Activated CD4-positive, alpha-beta T cell treated with anti-CD3 and anti-CD28 coated beads, Interleukin-2, amount 10 ng/mL, durations not matched to agents 7 days and 5 days (primary cell): ENCODE measurements around the gene GRHL1. TPM values are rescaled to one million over a fixed set of nuclear protein-coding genes. Genes with fewer than 3 reads are reported as not detected.
A peak's percentile ranks its signal among the peaks of the same experiment; 100 is the strongest.

Experiments used
- CTCF ChIA-PET: fragments of 350-600 bp; sonication (Branson Sonifier 250); formaldehyde crosslinking; loops from one replicate; lab custom pipeline; 2021; ENCODE audit warnings: antibody characterized with exemption; lab: Charles Lee
- POLR2A ChIA-PET: fragments of 350-600 bp; sonication (Branson Sonifier 250); formaldehyde crosslinking; loops from one replicate; lab custom pipeline; 2021; ENCODE audit warnings: antibody characterized with exemption; lab: Charles Lee
- DNase-seq: peaks from one replicate; pipeline ENCODE4 v3.0.0-alpha.2; 2020
- H3K27ac Mint-ChIP-seq: one replicate; pipeline ENCODE4 v1.8.0; 2021; ENCODE audit warnings: mild to moderate bottlenecking, moderate library complexity, mixed read lengths
- H3K27me3 Mint-ChIP-seq: one replicate; pipeline ENCODE4 v1.8.0; 2021; ENCODE audit warnings: mixed read lengths
- H3K36me3 Mint-ChIP-seq: one replicate; pipeline ENCODE4 v1.8.0; 2021; ENCODE audit warnings: low read depth, mixed read lengths
- H3K4me1 Mint-ChIP-seq: one replicate; pipeline ENCODE4 v1.8.0; 2021; ENCODE audit warnings: mixed read lengths
- H3K4me3 Mint-ChIP-seq: one replicate; pipeline ENCODE4 v1.8.0; 2021; ENCODE audit warnings: mild to moderate bottlenecking, moderate library complexity, mixed read lengths
- H3K9me3 Mint-ChIP-seq: one replicate; pipeline ENCODE4 v1.8.0; 2021; ENCODE audit warnings: mixed read lengths
- total RNA-seq, 2 experiments: library from RNA; stranded (reverse); gene quantifications; one replicate each; pipeline ENCODE4 v1.2.3, GENCODE V29; 2021

GRHL1 gene
- total RNA-seq, 2 experiments from 2014 or later, result 0.25 to 0.27 TPM

DNA sequence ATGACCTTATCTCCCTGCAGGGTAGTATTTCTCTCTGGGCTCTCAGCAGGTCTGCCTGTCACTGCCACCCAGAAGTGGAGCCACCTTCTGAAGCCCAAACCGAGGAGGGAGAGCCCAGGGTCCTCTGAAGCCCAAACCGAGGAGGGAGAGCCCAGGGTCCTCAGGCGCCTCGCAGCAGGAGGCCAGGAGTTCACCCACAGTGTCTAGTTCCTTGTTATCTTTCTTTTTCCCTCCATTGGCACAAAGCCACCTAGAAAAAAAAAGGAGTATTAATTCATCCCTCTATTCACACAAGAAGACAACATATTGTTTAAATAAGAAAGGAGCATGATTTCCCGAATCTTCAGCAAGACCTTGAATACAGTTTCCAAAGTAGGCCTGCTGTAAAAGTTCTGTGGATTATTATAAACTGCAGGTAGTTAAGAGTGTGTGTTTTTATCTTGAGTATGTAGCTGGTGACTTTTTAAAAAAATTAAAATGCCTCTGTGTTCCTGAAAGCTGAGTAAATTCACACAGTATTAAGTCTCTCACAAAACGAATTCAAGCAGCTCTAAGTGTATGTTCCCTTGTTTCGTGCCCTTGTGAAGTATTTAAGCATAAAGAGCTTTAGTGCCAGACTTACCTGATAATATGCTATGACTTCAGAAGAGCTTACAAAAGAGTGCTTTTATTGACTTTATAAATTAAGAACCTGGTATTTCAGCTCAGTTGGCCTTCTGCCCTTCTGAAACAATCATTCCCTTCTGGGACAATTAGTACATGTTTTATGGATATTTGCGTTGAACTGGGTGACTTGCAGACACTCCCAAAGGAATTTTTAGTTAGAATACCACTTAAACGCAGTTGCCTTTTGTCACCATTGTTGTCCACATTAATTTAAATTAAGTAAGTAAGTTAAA is 11.7 kb upstream of the GRHL1 start:
- no peak overlapping the region for H3K4me3 Mint-ChIP-seq
- no peak for DNase-seq
- no peaks in the 10 kb centered on the region for H3K4me1 Mint-ChIP-seq
- H3K27me3 Mint-ChIP-seq, result no peaks in the 10 kb centered on the region
- H3K9me3 Mint-ChIP-seq, result no peaks in the 10 kb centered on the region
- H3K36me3 Mint-ChIP-seq, result no peaks in the 10 kb centered on the region
- ChIA-PET POLR2A (interaction anchor here (0.6 kb wide), 1 partner anchor 732 kb away, joined by 3 read pairs; no protein-coding TSS in a partner anchor), CTCF (interaction anchor here (0.8 to 1.5 kb wide), 3 partner anchors 71 to 142 kb away, joined by 3 to 4 read pairs (median 3); no protein-coding TSS in a partner anchor)
- H3K27ac Mint-ChIP-seq, result no peak overlapping the region

DNA sequence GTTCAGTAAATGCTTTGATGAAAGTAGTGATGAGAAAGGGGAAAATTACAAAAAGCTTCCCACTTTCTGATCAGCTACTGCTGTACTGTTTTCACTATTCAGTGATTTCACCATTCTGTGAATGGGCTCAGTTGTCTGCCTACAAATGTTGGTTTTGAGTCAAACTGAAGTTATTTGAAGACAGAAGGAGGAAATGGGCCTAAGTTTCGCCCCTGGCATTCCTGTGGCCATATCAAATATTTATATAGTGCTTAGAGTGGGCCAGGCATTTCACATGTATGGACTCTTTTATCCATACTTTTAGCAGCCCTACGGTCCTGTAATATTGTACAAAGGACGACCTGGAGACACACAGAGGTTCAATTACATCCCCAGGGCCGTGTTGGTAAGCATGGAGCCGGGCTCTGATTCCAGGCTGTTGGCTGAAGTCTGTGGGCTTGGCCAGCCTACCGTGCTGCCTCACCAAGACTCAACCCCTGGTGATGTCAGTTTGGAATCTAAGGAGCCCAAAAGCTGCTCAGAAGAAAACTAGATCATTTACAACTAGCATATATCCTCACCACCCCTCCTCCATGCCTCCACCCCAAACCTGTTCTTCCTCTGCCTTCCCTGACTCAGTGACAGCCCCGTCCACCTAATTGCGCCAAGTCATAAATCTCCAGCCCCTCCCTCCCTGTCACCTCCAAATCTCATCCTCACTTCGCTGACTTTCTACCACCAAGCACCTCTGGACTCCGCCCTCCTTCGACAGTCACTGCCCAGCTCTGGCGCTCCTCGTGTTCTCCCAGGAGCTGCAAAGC is 10.1 kb upstream of the GRHL1 start:
- POLR2A ChIA-PET, result no interaction called here
- Mint-ChIP-seq H3K36me3 (no peaks in the 10 kb centered on the region), H3K4me1 (no peaks in the 10 kb centered on the region), H3K4me3 (no peak overlapping the region), H3K27me3 (peaks cover 10% of the 10 kb centered on the region), H3K27ac (no peak overlapping the region), H3K9me3 (no peaks in the 10 kb centered on the region)
- DNase-seq, result no peak
- CTCF ChIA-PET, result interaction anchor here (0.6 to 1.5 kb wide), 3 partner anchors 29 to 72 kb away, joined by 3 to 5 read pairs (median 4); no protein-coding TSS in a partner anchor

DNA sequence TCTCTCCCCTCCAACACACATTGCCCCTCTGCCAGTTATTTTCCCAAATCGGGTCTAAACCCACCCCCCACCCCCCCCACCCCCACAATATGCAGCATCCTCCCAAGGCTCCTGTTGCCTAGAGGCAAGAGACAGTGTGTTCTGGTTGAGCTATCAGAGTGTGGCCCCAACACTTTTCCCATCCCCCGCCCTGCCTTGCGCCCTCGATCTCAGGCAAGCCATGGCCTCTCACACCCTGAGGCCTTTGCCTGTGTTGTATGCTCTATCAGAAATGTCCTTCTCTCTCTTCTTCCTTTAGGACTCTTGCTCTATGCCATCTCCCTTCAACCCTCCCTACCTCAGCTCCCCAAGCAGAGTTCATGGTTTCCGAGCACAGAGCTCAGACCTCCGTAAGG is 9.5 kb upstream of the GRHL1 start:
- H3K36me3 Mint-ChIP-seq, result no peaks in the 10 kb centered on the region

DNA sequence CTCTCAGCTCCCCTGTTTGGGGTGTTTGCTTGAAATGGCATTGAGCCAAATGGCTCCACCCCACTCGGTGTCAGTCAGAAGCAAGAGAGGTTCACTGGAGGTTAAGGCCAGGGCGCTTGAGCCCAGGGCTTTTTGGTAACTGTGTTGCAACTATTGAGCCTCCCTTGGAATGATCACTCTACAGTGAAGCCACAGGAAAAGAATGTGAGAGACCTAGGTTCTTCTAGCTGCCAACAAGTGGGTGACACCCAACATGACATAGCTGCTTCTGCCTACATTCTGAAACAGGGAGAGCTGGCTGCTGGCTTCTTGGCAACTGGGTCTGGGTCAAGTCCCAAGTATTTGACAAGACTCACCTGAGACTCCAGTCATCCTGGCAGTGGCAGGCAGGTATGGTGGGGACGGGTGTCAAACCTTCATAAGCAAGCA is 7.1 kb upstream of the GRHL1 start:
- POLR2A ChIA-PET, result no interaction called here

More for the DNA sequence above, 9.5 kb upstream of the GRHL1 start:
- POLR2A ChIA-PET, result no interaction called here
- no peak overlapping the region for H3K27ac Mint-ChIP-seq
- CTCF ChIA-PET, result interaction anchor here (1.0 to 1.4 kb wide), 3 partner anchors 14 to 69 kb away, joined by 3 to 4 read pairs (median 3); no protein-coding TSS in a partner anchor
- H3K4me1 Mint-ChIP-seq, result no peaks in the 10 kb centered on the region
- DNase-seq, result no peak
- H3K9me3 Mint-ChIP-seq, result no peaks in the 10 kb centered on the region
- H3K27me3 Mint-ChIP-seq, result peaks cover 12% of the 10 kb centered on the region
- no peak overlapping the region for H3K4me3 Mint-ChIP-seq

DNA sequence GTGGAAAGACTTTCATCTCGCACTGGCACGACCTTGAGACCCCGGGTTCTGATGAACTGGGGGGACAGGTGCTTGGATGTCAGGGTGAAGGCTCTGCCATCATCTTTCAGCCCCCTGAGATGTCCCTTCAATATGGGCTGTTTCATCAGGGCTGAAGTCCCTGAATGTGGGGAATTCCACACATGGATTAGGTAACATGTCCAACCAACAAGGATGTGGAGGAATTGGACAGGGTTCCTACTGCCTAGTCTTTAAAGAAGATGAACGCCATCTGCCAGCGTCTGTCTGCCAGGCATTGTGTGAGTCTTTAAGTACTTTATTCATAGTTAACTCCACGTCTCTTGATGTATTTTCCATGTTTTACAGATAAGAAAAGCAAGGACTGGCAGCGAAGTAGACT is 5.9 kb upstream of the GRHL1 start:
- H3K4me3 Mint-ChIP-seq, result no peak overlapping the region
- no peaks in the 10 kb centered on the region for H3K36me3 Mint-ChIP-seq
- no peak overlapping the region for H3K27ac Mint-ChIP-seq
- DNase-seq, result no peak
- no peaks in the 10 kb centered on the region for H3K9me3 Mint-ChIP-seq
- CTCF ChIA-PET, result interaction anchor here (1.8 kb wide), 1 partner anchor 12 kb away, joined by 8 read pairs; no protein-coding TSS in a partner anchor
- H3K4me1 Mint-ChIP-seq, result peaks cover 6% of the 10 kb centered on the region
- POLR2A ChIA-PET, result no interaction called here
- H3K27me3 Mint-ChIP-seq, result peaks cover 36% of the 10 kb centered on the region

More for the DNA sequence above, 7.1 kb upstream of the GRHL1 start:
- Mint-ChIP-seq H3K27me3 (peaks cover 27% of the 10 kb centered on the region), H3K36me3 (no peaks in the 10 kb centered on the region), H3K4me3 (no peak overlapping the region), H3K9me3 (no peaks in the 10 kb centered on the region), H3K27ac (no peak overlapping the region), H3K4me1 (no peaks in the 10 kb centered on the region)
- no peak for DNase-seq
- CTCF ChIA-PET, result interaction anchor here (0.6 to 1.4 kb wide), 4 partner anchors 25 to 101 kb away, joined by 3 to 4 read pairs (median 4); partner anchors contain the start of gene TAF1B

DNA sequence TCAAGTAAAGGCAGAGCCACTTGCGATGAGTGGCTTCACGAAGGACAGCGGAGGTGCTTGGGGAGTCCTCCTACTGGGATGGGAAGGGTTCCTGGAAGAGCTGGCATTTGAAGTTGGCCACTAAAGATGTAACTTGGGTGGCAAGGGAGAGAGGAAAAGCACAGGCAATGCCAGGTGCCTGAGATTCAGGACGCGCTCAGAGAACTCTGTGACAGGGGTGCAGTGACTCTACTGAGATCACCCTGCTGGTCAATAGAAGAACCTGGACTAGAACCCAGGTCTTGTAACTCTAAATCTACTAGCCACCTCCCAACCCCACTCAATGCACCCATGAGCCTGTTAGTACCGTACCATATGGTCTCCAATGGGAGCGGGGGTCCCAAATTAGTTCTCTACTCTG is 5.4 kb upstream of the GRHL1 start:
- H3K27me3 Mint-ChIP-seq, result peaks cover 37% of the 10 kb centered on the region
- POLR2A ChIA-PET, result no interaction called here
- H3K36me3 Mint-ChIP-seq, result no peaks in the 10 kb centered on the region
- H3K4me3 Mint-ChIP-seq, result no peak overlapping the region
- H3K9me3 Mint-ChIP-seq, result no peaks in the 10 kb centered on the region
- peaks cover 7% of the 10 kb centered on the region for H3K4me1 Mint-ChIP-seq
- CTCF ChIA-PET, result interaction anchor here (1.8 kb wide), 1 partner anchor 13 kb away, joined by 8 read pairs; no protein-coding TSS in a partner anchor
- no peak for DNase-seq
- no peak overlapping the region for H3K27ac Mint-ChIP-seq

DNA sequence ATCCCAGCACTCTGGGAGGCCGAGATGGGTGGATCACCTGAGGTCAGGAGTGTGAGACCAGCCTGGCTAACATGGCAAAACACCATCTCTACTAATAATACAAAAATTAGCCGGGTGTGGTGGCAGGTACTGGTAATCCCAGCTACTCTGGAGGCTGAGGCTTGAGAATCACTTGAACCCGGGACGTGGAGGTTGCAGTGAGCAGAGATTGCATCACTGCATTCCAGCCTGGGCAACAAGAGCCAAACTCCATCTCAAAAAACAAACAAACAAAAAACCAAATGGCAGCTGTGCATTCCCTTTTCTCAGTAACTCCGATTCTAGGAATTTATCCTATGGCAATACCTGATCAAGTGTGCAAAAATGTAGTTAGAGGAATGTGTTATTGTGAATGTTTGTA is 4.7 kb upstream of the GRHL1 start:
- peaks cover 7% of the 10 kb centered on the region for H3K4me1 Mint-ChIP-seq
- CTCF ChIA-PET, result no interaction called here
- no peak for DNase-seq
- no peaks in the 10 kb centered on the region for H3K9me3 Mint-ChIP-seq
- POLR2A ChIA-PET, result no interaction called here
- no peak overlapping the region for H3K27ac Mint-ChIP-seq
- H3K4me3 Mint-ChIP-seq, result no peak overlapping the region
- no peaks in the 10 kb centered on the region for H3K36me3 Mint-ChIP-seq
- H3K27me3 Mint-ChIP-seq, result peaks cover 37% of the 10 kb centered on the region

DNA sequence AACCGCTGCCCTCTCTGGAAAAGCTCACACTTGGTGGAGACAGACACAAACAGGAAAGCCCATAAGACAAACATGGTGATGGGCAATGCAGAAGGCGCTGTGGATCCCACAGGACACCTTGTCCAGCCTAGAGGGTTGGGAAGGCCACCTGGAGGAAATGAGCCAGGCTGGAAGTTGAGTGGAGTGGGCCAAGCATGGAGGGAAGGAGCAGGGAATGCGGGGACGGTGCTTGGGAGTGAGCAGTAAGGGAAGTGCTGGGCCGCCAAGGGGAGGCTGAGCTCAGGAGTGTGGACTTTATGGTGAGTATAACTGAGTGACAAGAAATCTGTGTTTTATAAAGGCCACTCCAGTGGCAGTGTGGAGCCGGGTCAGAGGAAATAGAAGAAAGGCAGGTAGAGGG is 2.8 kb upstream of the GRHL1 start:
- Mint-ChIP-seq H3K27ac (no peak overlapping the region), H3K27me3 (peaks cover 52% of the 10 kb centered on the region), H3K36me3 (no peaks in the 10 kb centered on the region), H3K9me3 (no peaks in the 10 kb centered on the region), H3K4me1 (peaks cover 11% of the 10 kb centered on the region), H3K4me3 (no peak overlapping the region)
- ChIA-PET CTCF (no interaction called here), POLR2A (no interaction called here)
- DNase-seq, result no peak

DNA sequence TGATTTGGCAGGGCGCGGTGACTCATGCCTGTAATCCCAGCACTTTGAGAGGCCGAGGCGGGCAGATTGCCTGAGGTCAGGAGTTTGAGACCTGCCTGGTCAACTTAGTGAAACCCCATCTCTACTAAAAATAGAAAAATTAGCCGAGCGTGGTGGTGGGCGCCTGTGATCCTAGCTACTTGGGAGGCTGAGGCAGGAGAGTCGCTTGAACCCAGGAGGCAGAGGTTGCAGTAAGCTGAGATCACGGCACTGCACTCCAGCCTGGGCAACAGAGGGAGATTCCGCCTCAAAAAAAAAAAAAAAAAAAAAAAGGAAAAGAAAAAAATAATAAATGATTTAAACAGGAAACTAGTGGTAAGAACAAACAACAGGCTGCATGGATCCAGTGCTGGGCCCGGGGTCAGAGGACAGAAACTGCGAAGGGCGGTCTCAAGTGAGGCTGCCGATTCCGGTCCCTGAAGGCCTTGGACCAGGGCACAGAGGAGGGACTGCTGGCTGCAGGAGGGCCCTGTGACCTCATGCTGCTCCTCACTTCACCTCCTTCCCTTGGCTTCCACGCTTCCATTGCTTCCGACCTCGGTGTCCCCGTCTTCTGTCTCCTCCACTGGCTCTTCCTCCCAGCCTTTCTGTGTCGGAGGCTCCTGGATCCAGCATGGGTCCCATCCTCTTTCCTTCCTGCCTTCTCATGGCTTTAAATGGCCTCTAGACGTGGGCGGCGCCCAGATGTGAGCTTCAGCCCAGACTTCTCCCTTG is 2.1 kb upstream of the GRHL1 start:
- Mint-ChIP-seq H3K4me1 (peaks cover 11% of the 10 kb centered on the region), H3K36me3 (no peaks in the 10 kb centered on the region), H3K9me3 (no peaks in the 10 kb centered on the region), H3K4me3 (peak overlapping the region; percentile 77), H3K27me3 (peaks cover 57% of the 10 kb centered on the region), H3K27ac (no peak overlapping the region)
- no peak for DNase-seq
- CTCF ChIA-PET, result no interaction called here
- POLR2A ChIA-PET, result no interaction called here

DNA sequence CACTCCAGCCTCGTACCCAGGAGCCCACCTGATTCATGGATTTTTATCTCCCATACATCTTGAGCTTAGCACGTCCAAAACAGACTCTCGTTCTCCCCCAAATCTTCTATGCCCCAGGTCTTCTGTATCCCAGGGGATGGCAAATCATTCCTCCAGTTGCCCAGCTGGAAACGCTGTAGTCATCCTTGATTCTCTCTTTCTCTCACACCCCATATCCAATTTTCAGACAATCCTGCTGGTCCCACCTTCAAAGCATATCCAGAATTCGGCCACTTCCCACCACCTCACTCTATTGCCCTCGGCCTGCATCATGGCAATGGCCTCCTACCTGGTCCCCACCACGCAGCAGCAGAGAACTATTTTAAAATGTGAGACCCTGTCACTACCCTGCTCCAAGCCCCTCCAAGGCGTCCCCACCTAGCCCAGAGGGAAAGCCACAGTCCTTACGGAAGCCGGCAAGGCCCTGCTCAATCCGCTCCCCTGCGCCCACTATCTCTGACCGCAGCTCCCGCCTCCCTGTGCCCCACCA is 1.4 kb upstream of the GRHL1 start:
- H3K4me3 Mint-ChIP-seq, result peak overlapping the region; percentile 77
- CTCF ChIA-PET, result interaction anchor here (1.2 kb wide), 1 partner anchor 14 kb away, joined by 7 read pairs; no protein-coding TSS in a partner anchor
- no peaks in the 10 kb centered on the region for H3K9me3 Mint-ChIP-seq
- H3K27ac Mint-ChIP-seq, result no peak overlapping the region
- peaks cover 11% of the 10 kb centered on the region for H3K4me1 Mint-ChIP-seq
- no peak for DNase-seq
- no peaks in the 10 kb centered on the region for H3K36me3 Mint-ChIP-seq
- POLR2A ChIA-PET, result no interaction called here
- peaks cover 61% of the 10 kb centered on the region for H3K27me3 Mint-ChIP-seq

DNA sequence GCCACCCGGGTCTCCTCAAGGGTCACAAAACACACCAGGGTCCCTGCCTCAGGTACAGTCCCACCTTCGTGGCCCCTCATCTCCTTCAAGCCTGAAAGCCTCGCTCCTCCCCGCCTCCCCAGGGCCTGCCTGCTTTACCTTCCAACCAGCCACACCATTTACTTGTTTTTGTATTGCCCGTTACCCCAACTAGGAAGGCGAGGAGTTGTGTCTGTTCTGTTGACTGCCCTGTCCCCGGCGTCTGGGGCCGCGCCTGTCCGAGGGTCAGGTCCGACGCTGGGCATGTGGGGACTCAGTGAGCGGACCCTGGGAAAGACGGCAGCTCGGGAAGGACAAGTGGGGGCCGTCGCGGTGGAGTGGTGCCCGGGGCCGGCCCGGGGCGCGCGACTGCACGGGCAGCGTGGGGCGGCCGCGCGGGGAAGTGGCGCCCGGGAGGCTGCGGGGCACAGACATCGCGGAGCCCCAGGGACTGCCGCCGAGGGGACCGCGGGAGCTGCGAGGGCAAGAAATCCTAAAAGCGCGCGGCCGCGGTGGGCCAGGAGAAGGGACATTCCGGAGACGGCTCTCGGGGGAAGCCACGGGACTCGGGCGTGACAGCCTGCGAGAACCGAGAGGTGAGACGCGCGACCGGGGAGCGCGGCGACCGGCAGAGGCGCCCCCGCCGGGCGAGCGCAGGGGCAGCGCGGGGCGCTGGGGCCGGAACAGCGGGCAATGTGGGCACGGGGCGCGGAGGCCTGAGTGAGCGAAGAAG is 797 bp upstream of the GRHL1 start:
- CTCF ChIA-PET, result interaction anchor here (1.2 kb wide), 1 partner anchor 14 kb away, joined by 7 read pairs; no protein-coding TSS in a partner anchor
- H3K27ac Mint-ChIP-seq, result no peak overlapping the region
- H3K9me3 Mint-ChIP-seq, result no peaks in the 10 kb centered on the region
- peaks cover 59% of the 10 kb centered on the region for H3K27me3 Mint-ChIP-seq
- peaks cover 11% of the 10 kb centered on the region for H3K4me1 Mint-ChIP-seq
- no peaks in the 10 kb centered on the region for H3K36me3 Mint-ChIP-seq
- peak; percentile 45 for DNase-seq
- H3K4me3 Mint-ChIP-seq, result peak overlapping the region; percentile 77
- POLR2A ChIA-PET, result interaction anchor here (0.6 kb wide), 1 partner anchor 11 kb away, joined by 3 read pairs; no protein-coding TSS in a partner anchor
